ENCODE data around the gene MTHFSD.

GRCh38 chr16:86554599-86554916 lies 477 bp downstream of the MTHFSD start:
- TF ChIP-seq, protein P1, sequence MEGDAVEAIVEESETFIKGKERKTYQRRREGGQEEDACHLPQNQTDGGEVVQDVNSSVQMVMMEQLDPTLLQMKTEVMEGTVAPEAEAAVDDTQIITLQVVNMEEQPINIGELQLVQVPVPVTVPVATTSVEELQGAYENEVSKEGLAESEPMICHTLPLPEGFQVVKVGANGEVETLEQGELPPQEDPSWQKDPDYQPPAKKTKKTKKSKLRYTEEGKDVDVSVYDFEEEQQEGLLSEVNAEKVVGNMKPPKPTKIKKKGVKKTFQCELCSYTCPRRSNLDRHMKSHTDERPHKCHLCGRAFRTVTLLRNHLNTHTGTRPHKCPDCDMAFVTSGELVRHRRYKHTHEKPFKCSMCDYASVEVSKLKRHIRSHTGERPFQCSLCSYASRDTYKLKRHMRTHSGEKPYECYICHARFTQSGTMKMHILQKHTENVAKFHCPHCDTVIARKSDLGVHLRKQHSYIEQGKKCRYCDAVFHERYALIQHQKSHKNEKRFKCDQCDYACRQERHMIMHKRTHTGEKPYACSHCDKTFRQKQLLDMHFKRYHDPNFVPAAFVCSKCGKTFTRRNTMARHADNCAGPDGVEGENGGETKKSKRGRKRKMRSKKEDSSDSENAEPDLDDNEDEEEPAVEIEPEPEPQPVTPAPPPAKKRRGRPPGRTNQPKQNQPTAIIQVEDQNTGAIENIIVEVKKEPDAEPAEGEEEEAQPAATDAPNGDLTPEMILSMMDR (IDR thresholded peaks at IDR 0.05 in 8 of 11, conservative IDR thresholded peaks at IDR 0.05 in 3 of 11): no peak
- no peak for TF ChIP-seq POLR2A (IDR thresholded peaks at IDR 0.05)

Data from spleen (tissue), 7 donors.